Head of caudate nucleus (tissue), 42 donors: ENCODE data around the gene CCDC170.
"Not testable (repeated sequence)": the region's sequence is repeated elsewhere in the genome, so short reads cannot be mapped to it uniquely, and the experiment has no call there.

ENCODE experiments used
- DNase-seq, 42 donors: peaks; one replicate each; pipeline versions ENCODE4 v3.0.0 to v3.0.0-alpha.2; 2020 to 2021; ENCODE audit warnings: mixed read lengths in 7 of 42
- intact Hi-C: fragments of 100-400 bp; cut with DNase I; formaldehyde crosslinking; loops from one replicate; pipeline ENCODE4 v1.15.0; 2022

The CCDC170 gene

DNA sequence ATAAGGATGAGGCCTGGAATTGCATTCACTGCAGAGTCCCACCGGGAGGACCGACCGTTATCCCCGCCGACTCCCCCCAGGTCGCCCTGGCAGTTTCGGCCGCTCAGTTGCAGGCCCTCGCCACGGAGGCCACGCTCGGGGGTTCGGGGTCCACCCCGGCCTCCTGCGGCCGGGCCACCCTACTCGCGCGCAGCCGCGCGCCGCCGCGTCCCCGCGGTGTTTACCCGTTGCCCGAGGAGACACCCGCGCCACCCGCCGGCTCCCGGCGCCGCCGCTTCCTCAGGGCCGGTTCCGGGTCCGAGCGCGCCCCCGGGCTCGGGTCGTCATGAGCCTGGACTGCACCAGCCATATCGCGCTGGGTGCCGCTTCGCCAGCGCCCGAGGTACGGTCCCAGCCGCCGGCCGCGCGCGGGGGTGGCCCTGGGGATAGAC is at the start of gene CCDC170:
Gene CCDC170 (plus strand): TSS at position 214 of the 431 bp plus-strand sequence. CDS start 112 bp downstream, at position 326.
- peak in 34 of 42 donors; percentile 8 to 68 (median 25) for DNase-seq

DNA sequence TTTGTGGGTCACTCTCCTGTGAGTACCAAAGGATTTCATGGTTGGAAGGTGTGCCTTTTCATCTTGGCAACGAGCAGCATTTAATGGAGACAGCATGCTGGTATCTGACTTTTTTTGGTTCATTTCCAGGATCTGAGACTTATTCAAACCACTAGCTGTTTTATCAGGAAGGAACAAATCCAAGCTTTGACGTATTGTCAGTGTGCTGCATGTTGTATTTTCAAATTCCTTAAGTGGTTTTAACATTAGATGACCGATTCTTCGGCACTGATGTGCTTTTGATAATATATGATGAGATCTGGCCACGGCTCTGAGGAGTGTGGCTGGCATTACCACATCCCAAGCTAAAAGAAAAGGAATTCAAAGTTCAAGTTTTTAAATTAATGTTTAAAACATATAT is 48.3 kb upstream of the CCDC170 start:
- intact Hi-C loops: no loop called here
- no peak for DNase-seq

More for the DNA sequence above, at the start of gene CCDC170:
- intact Hi-C loops: no loop called here

DNA sequence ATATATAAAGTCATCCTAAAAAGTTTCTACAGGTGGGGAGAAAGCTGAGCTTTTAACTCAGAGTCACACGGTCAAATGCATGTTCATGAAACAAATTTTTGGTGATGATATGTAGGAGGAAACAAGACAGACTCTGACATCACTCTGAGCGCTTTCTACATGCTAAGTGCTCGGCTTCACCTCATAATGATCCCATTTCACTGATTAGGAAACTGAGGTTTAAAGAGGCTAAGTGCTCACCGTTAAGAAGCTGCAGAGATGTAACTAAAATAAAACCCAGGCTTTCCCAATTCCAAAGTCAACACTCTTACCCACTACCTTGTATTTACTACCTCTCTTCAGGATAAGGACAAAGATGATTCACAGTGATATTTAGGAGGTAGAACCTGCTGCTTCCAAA is 46.6 kb upstream of the CCDC170 start:
- intact Hi-C loops: no loop called here
- no peak for DNase-seq

GRCh38 chr6:151448623-151449022 is 45.2 kb upstream of the CCDC170 start:
- DNase-seq: peak in 1 of 42 donors; percentile 10
- intact Hi-C loops: no loop called here

DNA sequence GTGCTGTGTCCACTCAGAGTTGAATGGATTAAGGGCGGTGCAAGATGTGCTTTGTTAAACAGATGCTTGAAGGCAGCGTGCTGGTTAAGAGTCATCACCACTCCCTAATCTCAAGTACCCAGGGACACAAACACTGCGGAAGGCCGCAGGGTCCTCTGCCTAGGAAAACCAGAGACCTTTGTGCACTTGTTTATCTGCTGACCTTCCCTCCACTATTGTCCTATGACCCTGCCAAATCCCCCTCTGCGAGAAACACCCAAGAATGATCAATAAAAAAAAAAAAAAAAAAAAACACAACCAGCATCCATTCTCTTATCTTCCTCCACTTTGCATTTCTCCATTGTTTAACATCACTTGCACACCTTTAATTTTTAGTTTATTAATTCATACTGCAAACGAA is 42.9 kb upstream of the CCDC170 start:
- not testable (repeated sequence) for DNase-seq
- intact Hi-C loops: loop anchor here (5.0 kb wide), 1 partner anchor 59 kb away; the partner anchor contains the start of gene ZBTB2

DNA sequence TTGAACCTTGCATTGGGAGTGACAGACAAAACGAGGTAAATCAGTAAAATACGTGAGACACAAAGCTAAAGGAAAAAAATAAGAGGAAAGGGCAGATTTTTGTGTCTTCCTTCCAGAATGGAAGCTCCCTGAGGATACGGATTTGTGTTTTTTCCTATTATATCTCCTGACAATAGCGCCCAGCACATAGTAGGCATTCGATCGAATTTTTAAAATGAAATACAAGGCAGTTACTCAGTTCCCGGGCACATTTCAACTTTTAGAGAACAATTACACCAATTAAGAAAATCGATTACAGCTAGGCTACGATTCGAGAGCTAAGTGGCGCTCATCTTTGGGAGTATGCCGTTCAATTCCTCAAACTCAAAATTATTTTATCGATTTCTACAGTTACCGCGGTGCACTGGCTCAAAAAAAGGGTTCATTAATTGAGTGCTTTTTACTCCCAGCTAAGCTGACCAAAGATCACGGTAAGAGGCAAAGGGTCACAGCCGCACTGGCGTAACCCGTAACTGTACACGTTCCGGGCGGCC is 42.3 kb upstream of the CCDC170 start:
- intact Hi-C loops: loop anchor here (5.0 kb wide), 1 partner anchor 59 kb away; the partner anchor contains the start of gene ZBTB2
- DNase-seq: no peak

- DNase-seq: peak; percentile 98 to 100 (median 100)
- intact Hi-C loops: loop anchor here (5.0 kb wide), 1 partner anchor 60 kb away; the partner anchor contains the start of gene ZBTB2
These were observed 41.7 kb upstream of the CCDC170 start, which contains the start of gene RMND1 for GRCh38 chr6:151451950-151452749. Gene RMND1 (minus strand): TSS chr6:151452126. CDS start chr6:151445811, 6,315 bp downstream.

DNA sequence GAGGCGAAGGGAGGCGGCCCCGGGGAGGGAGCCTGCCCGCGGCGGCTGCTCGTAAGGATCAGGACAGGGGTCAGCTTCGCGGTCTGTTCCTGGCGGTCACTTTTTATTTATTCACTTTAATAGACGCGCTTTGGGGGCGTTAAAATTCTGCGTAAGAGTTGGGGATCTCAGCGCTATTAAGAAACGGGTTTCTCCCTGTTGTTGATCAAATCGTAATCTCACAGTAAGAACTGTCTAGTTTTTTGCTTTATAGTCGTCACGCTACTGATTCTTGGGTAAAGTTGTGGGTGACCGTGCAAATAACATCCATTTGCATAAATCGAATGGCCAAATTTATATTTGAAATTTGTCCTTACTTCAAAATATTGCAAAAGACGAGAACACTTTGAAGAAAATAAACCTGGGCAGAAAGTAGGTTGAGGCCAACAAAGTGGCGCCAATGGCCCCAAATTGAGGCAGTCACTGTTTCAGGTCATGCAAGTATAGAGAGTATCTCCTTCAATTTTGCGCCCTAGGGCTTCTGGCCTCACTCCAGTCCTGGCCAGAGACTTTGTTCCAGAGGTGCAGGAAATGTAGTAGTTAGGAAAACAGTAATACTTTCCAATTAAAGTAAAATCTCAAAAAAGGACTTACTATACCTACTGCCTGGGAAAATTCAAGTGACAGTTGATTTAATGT is 40.9 kb upstream of the CCDC170 start:
- intact Hi-C loops: loop anchor here (5.0 kb wide), 1 partner anchor 61 kb away; the partner anchor contains the start of gene ZBTB2
- peak in 12 of 42 donors; percentile 9 to 40 (median 18) for DNase-seq

- intact Hi-C loops: not testable (repeated sequence)
These were observed 37.9 kb upstream of the CCDC170 start for GRCh38 chr6:151455751-151456398.

DNA sequence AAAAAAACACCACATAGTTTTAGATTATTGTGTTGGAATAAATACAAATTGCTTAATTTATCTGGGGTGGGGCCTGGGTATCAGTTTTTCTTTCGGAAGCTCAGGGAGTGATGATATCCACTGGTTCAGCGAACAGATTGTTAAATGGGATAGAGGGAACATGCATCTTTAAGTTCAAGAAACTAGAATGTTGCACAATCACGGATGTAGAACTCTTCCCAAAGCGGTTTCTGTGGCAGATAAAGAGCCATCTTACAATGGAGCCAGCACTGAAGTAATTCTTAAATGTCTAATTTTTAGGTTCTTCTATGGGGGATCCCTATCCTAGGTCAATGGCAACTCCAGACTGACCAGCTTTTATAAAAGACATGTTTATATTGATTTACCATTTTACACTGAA is 32.1 kb upstream of the CCDC170 start:
- intact Hi-C loops: no loop called here
- DNase-seq: no peak

More at GRCh38 chr6:151455751-151456398, 37.9 kb upstream of the CCDC170 start:
- not testable (repeated sequence) for DNase-seq

- intact Hi-C loops: no loop called here
These were observed 29.1 kb upstream of the CCDC170 start for GRCh38 chr6:151464702-151465101.

DNA sequence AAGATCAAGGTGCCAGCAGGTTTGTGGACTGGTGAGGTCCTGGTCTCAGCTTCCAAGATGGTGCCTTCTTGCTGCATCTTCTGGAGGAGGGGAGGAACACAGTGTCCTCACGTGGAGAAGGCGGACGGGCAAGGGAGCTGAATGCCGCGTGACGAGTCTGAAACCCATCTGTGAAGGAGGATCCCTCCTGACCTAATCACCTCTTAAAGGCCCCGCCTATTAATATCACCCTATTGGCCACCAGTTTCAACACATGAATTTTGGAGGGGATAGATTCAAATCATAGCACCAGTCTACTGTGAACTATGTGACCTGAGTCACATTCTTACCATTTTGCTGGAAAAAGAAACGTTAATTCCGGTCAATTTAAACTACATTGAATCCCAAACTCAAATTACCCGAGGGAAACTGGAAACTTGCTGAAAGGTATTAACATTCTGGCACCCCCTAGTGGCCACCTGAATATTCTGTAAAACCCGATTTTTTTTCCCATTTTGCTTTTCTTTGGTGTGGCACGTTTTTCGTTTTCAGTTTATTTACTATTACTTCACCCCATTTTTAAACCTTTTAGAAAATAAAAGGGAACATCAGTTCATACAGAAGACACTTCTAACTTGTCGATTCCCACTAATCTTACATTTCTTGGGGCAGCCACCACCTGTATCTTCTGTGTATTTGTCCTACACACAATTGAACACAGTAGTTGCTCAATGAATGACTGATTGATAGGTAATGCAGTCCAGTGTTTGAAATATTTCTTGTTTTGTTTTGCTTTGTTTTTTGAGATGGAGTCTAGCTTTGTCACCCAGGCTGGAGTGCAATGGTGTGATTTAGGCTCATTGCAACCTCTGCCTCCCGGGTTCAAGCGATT is 17.9 kb upstream of the CCDC170 start:
- intact Hi-C loops: no loop called here
- peak in 24 of 42 donors; percentile 24 to 85 (median 51) for DNase-seq

More at GRCh38 chr6:151464702-151465101, 29.1 kb upstream of the CCDC170 start:
- DNase-seq: no peak

DNA sequence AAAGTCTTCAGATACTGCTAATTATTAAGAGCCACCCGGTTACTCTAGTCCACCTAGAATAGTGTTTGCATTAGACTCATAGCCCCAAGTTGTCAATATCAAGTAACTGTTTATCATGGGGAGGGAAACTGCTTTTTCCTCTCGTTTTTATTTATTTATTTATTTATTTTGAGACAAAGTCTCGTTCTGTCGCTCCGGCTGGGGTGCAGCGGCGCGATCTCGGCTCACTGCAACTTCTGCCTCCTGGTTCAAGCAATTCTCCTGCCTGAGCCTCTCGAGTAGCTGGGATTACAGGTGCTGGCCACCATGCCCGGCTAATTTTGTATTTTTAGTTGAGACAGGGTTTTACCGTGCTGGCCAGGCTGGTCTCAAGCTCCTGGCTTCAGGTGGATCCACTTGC is 16.1 kb upstream of the CCDC170 start:
- intact Hi-C loops: no loop called here
- no peak for DNase-seq

GRCh38 chr6:151478670-151479069 is 15.1 kb upstream of the CCDC170 start:
- intact Hi-C loops: no loop called here
- no peak for DNase-seq

DNA sequence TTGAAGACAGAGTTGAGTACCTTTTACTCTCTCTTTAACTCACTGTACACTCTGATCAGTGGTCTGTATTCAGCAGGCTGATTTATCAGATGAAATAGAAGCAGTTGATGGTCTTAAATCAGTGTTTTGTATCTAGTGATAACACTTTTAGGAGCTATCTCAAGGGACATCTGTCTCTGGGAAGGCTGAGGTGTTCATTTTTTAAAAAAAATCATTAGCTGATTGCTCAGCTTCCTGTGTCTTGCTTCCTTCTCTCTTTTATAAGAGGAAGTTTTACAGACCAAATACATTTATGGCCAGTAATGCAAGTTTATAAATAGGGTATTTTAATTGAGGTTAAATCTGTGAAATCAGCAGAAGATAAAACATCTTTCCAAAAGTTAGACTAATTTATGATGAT is 12.0 kb upstream of the CCDC170 start:
- no peak for DNase-seq
- intact Hi-C loops: no loop called here

GRCh38 chr6:151482290-151482689 is 11.5 kb upstream of the CCDC170 start:
- intact Hi-C loops: no loop called here
- no peak for DNase-seq

DNA sequence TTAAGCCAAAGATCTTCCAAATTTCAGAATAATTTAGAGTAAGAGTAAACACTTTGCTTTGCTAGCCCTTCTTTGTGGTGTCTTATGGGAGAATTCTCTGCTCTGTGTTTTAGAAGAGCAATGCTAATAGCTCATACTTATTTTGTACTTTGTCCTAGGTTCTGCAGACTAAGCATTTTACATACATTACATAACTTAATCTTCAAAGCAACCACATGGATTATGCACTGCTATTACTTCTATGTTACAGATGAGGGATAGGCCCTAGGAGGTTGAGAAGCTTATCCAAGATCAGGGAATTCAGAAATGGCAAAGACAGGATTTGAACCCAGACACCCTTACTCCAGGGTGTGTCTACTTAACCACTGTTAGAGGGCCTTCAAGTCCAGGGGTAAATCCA is 9.8 kb upstream of the CCDC170 start:
- intact Hi-C loops: no loop called here
- DNase-seq: no peak

GRCh38 chr6:151488226-151488625 is 5.6 kb upstream of the CCDC170 start:
- no peak for DNase-seq
- intact Hi-C loops: no loop called here
